HG03342 (cell line): ENCODE results near the gene MS4A4E.
"Not testable (repeated sequence)": the region's sequence is repeated elsewhere in the genome, so short reads cannot be mapped to it uniquely, and the experiment has no call there.

Source experiments
- ATAC-seq: cut with Tn5 transposase; IDR thresholded peaks from one replicate; pipeline ENCODE4 v1.9.1; 2021; ENCODE audit warnings: mild to moderate bottlenecking, moderate library complexity; ENCODE audit not compliant: unreplicated experiment

Gene MS4A4E

DNA sequence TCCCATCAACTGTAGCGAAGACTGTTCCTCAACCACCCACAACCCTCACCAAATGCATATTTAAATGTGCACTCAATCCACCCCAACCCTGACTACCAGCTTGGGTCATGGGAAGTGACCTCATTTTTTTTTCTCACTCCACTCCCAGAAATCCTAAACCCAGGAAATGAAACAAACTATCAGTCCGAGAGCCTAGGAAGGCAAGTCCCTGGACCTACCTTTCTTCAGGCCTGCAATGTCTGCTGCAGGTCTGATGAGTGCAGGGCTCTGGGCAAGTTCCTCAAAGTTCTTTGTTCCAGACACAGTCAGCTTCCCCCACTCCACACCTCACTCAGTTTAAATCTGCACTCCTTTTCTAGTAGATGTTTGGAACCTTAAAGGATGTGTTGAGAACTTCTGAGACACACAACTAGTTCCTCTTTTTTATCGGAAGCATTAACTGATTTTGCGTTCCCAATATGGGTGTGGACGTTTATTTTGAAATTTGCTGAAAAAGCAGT is at the start of gene MS4A4E:
Gene MS4A4E (minus strand): TSS at position 398 of the 500 bp plus-strand sequence. CDS start 13,082 bp downstream, outside the sequence.
- ATAC-seq = no peak

DNA sequence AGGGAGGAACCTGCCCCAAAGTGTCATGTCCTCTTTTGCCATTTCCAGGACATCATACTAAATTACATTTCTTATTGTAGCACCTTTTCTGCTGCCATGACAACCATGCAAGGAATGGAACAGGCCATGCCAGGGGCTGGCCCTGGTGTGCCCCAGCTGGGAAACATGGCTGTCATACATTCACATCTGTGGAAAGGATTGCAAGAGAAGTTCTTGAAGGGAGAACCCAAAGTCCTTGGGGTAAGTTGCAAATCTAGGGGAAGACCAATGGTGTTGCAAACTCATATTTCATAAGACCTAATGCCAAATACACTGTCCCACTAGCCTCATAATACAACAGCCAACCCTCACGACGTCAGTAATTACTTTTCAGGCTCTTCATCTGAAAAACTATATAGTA is 49.2 kb upstream of the MS4A4E start:
- no peak for ATAC-seq

DNA sequence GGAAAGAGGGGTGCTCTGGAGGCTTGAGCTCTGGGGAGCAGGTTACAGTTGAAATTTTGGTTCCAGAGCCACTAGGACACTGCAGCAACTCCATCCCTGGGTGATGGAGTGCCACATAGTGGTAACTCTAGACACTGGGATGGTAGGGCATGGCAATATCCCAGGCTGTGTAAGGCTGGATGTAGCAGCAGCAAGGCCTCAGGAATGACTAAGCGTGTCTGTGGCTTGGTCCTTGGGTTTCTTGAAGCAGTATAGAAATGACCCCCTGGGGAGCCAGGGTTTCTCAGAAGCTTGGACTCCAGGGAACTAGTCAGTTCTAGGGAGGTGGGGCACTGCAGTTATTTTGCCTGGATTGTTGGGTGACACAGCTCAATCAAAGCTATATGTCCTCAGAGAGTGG is 45.6 kb upstream of the MS4A4E start:
- no peak for ATAC-seq

DNA sequence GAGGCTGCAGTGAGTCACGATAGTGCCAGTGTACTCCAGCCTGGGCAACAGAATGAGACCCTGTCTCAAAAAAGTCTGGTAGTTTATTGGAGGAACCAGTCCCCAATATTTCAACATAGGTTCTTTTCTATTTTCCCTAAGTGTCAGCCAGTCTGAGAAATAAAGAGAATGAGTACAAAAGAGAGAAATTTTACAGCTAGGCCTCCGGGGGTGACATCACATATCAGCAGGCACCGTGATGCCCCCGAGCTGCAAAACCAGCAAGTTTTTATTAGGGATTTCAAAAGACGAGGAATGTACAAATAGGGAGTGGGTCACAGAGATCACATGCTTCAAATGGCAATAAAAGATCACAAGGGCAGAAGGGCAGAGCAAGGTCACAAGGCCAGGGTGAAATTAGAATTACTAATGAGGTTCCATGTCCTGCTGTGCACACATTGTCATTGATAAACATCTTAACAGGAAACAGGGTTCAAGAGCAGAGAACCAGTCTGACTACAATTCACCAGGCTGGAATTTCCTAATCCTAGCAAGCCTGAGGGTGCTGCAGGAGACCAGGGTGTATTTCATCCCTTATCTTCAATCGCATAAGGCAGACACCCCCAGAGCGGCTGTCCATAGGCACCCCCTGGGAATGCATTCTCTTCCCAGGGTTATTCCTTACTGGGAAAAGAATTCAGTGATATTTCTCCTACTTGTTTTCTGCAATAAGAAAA is 42.6 kb upstream of the MS4A4E start:
- ATAC-seq = not testable (repeated sequence)

DNA sequence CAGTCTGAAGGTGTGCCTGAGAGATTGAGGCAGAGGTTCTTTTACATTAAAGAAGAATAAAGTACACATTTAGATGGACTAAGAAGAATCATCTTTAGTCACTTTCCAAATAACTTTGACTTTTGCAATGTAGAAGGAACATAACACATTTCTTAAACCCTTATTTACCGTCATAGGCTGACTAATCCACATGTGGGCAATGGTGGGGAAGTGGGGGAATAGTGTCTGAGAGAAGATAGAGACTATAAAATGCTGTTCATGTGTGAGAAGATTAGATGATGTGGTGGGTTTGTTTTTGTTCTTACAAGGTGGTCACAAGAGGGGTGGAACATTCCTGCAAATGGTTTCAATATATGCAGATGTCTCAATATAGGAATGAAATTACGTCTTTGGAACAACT is 39.3 kb upstream of the MS4A4E start:
- ATAC-seq = no peak

DNA sequence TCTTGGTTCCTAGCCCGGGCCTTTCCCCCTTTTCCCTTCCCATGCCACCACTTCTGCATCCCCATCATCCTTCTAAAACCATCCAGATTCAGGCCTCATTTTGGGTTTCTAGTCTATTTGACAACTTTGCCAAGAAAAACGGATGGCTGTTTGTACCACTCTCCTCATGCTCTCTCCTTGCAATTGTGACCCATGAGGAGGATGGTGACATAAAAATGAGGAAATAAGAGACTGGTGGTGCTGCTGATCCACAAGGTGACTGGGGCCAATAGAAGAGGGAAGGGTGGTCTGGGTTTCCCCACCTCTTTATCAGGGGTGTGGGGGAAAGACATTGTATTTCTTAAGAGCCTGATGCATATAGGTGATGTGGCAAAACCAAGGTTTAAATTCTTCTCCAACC is 38.5 kb upstream of the MS4A4E start:
- ATAC-seq = no peak

DNA sequence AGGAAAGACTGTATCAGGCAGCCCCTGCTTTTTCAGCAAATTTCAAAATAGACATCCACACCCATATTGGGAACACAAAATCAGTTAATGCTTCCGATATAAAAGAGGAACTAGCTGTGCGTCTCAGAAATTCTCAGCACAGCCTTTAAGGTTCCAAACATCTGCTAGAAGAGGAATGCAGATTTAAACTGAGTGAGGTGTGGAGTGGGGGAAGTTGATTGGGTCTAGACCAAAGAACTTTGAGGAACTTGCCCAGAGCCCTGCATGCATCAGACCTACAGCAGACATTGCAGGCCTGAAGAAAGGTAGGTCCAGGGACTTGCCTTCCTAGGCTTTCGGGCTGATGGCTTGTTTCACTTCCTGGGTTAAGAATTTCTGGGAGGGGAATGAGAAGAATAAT is 37.5 kb upstream of the MS4A4E start, which contains the start of gene MS4A4A:
Gene MS4A4A (plus strand): TSS at position 255 of the 400 bp plus-strand sequence. CDS start 10 bp downstream, at position 265.
- no peak for ATAC-seq

DNA sequence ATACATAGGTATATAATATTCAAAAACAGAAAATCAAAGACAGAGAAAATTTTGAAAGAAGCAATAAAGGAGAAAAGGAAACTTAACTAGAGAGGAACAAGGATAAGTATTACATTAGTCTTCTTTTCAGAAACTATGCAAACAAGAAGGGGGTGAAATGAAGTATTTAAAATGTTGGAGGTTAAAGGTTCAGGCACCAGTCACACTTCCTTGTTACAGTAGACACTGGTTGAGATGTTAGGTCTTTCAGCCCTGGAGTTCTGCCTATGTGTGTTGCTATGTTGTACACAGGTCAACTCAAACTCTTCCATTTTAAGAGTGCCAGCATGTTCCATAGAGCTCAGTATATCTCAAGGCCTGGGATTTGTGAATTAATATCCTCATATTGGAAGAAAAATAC is 31.5 kb upstream of the MS4A4E start:
- no peak for ATAC-seq

DNA sequence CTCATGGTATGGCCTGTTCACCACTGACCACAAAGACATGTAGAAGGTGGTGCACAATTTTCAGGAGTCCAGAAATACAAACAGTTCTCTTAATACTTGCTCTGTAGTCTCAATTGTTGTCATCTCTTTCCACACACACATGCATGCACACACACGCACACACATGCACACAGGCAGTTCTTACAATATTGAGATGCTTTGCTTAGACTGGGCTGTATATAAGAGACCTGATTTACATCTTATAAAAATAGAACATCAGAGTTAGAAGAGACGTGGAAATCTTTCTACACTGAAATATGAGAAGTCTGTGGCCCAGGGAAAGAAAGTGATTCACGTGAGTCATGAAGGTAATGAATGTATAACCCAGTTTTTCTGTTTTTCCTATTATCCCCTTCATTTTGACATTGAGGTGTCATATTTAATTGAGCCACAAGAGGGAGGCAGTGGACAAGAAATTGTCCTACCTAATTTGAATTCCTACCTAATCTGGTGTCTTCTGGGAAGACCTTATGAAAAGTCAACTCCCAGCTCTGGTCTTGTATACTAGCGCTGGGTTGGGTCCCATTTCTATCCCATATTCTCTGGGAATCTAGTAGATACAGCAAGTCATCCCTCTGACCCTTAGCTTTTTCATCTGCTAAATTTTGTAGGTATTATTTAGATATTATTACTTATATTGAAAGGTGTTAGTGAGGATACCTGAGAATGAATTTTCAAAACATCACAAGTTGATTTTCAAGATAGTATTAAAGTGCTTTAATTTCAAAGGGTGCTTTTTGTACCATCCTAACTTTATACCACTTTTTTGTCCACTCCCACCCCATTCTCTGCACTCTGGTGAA is 22.7 kb upstream of the MS4A4E start:
- ATAC-seq = no peak

DNA sequence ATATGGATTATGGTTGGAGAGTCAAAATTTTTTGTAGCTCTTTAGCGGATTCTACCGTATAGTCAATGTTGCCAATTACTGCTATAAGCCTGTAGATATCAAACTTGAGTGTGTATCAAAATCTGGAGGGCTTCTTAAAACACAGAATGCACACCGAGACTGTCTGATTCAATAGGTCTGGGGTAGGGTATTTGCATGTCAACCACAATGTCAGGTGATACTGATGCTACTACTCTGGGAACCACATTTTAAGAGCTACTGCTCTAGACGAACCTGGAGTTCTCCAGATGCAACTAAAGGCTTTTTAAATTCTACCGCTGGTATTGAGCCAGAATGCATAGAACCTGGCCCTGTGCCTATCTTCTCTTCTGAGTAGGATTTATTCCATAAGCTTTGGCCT is 21.7 kb upstream of the MS4A4E start:
- ATAC-seq = no peak

DNA sequence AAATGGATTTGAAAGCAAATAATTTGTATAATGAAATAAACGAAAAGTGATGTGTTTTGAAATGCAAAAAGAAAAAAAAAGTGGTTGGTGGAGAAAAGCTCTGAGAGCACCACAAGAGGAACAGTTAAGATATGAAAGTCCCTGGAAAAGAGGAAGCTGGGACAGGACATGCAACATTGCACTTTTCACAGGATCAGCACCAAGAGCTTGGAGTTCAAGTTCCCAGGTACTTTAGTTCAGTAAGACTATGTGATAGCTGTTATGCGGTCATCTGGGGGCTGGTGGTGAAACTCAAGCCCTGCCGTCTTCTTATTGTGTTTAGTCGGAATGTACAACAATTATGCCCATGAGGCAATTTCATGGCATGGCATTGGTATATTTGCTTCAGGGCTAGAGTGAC is 20.5 kb upstream of the MS4A4E start:
- no peak for ATAC-seq

DNA sequence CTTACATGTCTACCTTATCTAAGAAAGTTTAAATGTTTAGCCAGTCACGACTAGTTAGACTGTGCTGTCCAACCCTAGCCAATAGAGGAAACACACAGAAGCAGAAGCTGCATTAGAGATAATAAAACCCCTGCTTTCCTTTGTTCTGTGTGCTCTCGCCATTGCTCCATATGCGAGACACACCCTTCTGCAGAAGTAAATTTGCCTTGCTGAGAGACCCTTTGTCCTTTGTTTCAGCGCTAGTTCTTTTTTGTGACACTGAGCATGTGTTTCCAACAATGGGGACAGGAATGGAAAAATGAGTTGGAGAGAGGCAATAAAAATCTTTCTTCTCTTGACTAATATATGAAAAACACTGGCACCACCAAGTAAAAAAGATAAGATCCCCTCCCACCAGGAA is 18.1 kb upstream of the MS4A4E start:
- ATAC-seq = no peak

DNA sequence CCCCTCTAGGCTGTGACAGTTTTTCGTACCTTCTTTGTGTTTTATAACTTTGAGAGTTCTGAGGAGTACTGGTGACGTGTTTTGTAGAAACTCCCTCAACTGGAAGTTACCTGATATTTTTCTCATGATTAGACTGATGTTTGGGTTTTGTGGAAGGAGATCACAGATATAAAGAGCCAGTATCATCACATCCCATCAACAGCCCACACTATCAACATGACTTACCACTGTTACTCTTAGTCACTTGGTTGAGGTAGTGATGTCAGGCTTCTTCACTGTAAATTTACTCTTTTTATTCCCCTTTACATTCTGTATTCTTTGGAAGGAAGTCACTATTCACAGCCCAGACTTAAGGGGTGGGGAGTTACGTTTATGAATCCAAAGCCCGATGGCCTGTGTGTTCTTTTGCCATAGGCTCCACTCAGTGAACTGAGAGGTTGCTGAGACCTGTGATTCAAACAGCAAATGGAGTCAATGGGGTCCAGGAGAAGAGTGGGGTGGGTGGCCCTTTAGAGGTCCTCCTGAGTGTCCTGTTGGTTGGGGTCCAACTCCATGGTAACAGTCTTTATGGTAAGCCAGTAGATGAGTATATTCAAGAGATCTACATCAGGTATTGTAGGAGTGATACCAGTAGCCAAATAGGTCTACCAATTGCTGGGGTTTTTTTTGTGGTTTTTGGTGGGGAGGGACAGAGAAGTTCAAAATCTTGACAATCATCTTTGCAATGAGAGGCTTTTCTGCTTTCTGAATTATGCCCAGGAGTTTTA is 15.2 kb upstream of the MS4A4E start:
- ATAC-seq = no peak

DNA sequence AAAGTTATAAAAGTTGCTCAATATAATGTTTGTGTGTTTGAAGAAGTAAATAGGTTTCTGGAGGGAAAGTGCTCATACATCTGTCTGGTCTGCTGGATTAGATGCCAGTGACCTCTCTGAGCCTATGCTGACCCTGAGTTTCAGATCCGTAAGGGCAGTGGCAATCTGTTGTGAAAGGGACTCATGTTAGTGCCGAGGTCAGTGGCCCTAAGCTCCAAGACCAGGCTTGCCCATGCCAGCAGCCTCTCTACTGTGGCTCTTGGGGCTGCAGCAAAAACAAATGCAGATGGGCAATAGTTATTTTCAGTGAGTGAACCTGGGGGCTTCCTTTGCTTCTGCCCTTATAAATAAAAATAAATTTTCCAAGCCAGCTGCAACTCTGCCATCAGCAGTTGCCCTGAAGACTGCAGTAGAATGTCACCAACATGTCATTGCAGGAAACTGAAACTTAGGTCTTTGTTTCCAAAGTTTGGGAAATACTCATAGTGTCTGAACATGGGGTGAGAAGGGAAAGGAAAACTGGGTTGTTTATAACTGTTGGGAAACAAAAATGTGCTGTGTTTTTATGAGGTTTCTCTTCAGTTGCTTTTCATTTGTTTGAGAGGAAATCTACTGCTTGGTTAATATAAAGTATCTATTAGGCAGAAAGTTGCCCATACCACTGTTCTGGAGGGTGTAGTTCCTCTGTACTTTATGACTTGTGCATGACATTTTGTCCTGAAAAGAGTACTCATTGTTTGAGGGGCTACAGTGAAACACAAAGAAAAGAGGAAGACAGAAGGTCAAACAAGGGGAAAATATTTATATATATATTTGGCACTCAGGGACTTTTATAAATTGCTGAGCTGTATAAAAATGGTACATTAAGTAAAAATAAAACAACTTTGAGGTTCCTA is 9.5 kb upstream of the MS4A4E start:
- ATAC-seq = no peak

DNA sequence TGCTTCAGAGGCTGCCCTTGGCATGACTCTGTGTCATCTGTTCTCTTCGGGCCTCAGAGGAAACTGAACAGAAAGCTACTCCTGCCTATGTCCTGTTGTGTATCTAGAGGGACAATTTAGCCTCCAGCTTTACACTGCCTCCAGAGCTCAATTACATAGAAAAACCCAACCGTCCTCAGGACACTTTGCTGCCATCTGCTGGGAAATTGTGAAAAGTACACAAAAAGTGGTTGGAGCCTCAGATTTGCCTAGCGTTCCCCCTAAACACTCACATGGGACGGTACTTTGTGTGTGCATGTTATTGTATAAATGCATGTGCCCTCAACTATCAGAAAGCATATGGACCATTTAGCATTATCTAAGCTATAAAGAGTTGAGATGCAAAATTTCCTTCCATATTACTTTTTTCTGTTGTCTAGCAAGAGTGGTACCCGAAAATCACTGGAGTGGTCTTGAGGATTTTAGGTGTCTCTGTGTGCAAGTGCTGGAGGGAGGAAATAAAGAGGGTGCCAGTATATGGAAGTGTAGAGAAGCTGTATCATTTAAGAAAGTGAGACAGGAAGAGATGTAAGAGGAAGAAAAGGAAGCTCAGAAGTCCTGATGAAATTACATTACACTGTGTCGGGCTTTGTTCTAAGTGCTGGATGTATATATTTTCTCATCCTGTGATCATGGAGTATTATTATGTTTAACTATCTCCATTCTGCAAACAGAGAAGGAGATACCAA is 8.7 kb upstream of the MS4A4E start:
- ATAC-seq = no peak

DNA sequence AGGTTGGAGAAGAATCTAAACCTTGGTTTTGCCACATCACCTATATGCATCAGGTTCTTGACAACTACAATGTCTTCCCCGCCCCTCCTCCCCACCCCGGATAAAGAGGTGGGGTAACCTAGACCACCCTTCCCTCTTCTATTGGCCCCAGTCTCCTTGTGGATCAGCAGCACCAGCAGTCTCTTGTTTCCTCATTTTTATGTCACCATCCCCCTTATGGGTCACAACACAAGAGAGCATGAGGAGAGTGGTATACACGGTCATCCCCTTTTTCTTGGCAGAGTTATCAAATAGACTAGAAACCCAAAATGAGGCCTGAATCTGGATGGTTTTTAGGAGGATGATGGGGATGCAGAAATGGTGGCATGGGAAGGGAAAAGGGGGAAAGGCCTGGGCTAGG is 1.2 kb downstream of the MS4A4E start:
- no peak for ATAC-seq

DNA sequence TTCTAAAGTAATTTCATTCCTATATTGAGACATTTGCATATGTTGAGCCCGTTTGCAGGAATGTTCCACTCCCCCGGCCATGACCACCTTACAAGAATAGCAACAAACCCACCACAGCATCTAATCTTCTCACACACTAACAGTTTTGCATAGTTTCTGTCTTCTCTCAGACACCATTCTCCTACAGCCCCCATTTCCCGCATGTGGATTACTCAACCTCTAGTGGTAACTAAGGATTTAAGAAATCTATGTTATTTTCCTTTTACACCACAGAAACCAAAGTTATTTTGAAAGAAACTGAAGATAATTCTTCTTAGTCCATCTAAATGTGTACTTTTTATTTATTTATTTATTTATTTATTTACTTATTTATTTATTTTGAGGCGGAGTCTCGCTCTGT is 2.3 kb downstream of the MS4A4E start:
- no peak for ATAC-seq

DNA sequence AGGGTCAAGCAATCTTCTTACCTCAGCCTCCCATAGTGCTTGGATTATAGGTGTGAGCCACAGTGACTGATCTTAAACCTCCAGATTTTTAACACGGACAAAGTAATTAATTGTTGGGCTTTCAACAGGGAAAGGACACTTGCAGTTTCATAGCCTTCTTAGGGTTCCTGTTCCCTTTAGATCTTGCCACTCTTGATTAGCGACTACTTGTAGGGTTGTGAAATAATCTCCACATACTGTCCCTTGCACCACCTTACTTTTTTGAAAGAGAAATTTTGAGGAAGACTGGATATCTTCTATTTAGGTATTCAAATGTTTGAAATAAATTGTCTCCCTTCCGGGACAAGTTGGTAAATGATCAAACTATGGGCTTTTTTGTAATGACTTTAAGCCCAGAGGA is 7.6 kb downstream of the MS4A4E start:
- ATAC-seq = no peak

DNA sequence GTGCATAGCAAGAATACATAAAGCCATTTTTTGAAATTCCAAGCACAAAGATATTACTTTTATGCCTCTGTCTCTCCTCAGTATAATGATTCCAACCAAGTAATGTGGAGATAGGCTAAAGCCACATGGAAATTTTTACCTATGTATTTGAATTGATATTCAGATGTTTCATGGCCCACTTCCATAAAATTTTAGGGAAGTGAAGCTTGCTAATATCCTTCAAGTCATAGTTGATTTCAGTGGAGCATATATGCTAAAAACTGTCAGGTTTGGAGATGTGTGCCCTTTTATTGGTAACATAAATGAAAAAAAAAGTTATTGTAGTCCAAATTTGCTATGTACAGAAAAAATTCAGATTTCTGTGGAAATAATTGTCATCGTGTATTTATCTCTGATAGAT is 12.3 kb downstream of the MS4A4E start:
- ATAC-seq = no peak

DNA sequence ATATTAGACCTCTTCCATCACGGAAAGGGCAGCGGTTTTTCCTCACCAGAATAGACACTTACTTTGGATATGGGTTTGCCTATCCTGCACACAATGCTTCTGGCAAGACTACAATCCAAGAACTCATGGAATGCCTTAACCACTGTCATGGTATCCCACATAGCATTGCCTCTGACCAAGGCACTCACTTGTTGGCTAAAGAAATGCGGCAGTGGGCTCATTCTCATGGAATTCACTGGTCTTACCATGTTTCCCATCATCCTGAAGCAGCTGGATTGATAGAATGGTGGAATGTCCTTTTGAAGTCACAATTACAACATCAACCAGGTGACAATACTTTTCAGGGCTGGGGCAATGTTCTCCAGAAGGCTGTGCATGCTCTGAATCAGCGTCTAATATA is 20.8 kb downstream of the MS4A4E start:
- ATAC-seq = no peak
